Loucy (cell line): ENCODE results near the gene CACFD1.
A peak's percentile ranks its signal among the peaks of the same experiment; 100 is the strongest.

Source experiments
- H2AFZ ChIP-seq: fragments of 200-600 bp; sonication (generic); 2 replicates; pipeline ENCODE4 v1.6.0; 2016; ENCODE audit warnings: antibody characterized with exemption, mild to moderate bottlenecking, low read length, moderate library complexity
- H3F3A ChIP-seq: fragments of 200-600 bp; 2 replicates; pipeline ENCODE4 v1.6.0; 2016; ENCODE audit warnings: antibody characterized with exemption, low read depth, mild to moderate bottlenecking
- H3K27me3 ChIP-seq: fragments of 200-600 bp; sonication (generic); 2 replicates; pipeline ENCODE4 v1.6.1; 2014; ENCODE audit warnings: low read length, mild to moderate bottlenecking; ENCODE audit not compliant: insufficient read depth, poor library complexity, severe bottlenecking
- H3K36me3 ChIP-seq: fragments of 200-600 bp; sonication (generic); 2 replicates; pipeline ENCODE4 v1.6.1; 2016; ENCODE audit warnings: low read length; ENCODE audit not compliant: insufficient read depth
- H3K4me1 ChIP-seq: fragments of 200-600 bp; sonication (generic); 2 replicates; pipeline ENCODE4 v1.5.1; 2014; ENCODE audit warnings: low read length, mild to moderate bottlenecking; ENCODE audit not compliant: insufficient read depth, poor library complexity, severe bottlenecking
- H3K4me2 ChIP-seq: fragments of 200-600 bp; sonication (generic); 2 replicates; pipeline ENCODE4 v1.6.0; 2014; ENCODE audit warnings: antibody characterized with exemption, low read length, low read depth, mild to moderate bottlenecking; ENCODE audit not compliant: poor library complexity, severe bottlenecking
- H3K4me3 ChIP-seq: fragments of 200-600 bp; sonication (generic); 2 replicates; pipeline ENCODE4 v1.5.1; 2014; ENCODE audit warnings: low read length, mild to moderate bottlenecking, mixed read lengths; ENCODE audit not compliant: poor library complexity, severe bottlenecking
- H3K79me2 ChIP-seq: fragments of 200-600 bp; sonication (generic); 2 replicates; pipeline ENCODE4 v1.6.1; 2014; ENCODE audit warnings: low read length; ENCODE audit not compliant: insufficient read depth
- H3K9ac ChIP-seq: fragments of 200-600 bp; sonication (generic); 2 replicates; pipeline ENCODE4 v1.6.0; 2014; ENCODE audit warnings: mild to moderate bottlenecking, low read depth, low read length, moderate library complexity; ENCODE audit not compliant: poor library complexity, severe bottlenecking
- H3K9me2 ChIP-seq: fragments of 200-600 bp; sonication (generic); replicated peaks from 2 replicates; pipeline ENCODE4 v1.6.1; 2016; ENCODE audit warnings: low read depth, low read length, mixed read lengths
- H3K9me3 ChIP-seq: fragments of 200-600 bp; sonication (generic); 2 replicates; pipeline ENCODE4 v1.6.1; 2014; ENCODE audit warnings: mild to moderate bottlenecking, antibody characterized with exemption, low read length, low read depth; ENCODE audit not compliant: insufficient read depth
- H4K20me1 ChIP-seq: fragments of 200-600 bp; sonication (generic); 2 replicates; pipeline ENCODE4 v1.6.0; 2014; ENCODE audit warnings: antibody characterized with exemption, low read length, mild to moderate bottlenecking; ENCODE audit not compliant: insufficient read depth, poor library complexity, severe bottlenecking
- EZH2phosphoT487 ChIP-seq: fragments of 200-600 bp; IDR thresholded peaks from 2 replicates; pipeline ENCODE4 v1.6.1; 2018; ENCODE audit warnings: antibody characterized with exemption, mild to moderate bottlenecking, moderate library complexity, borderline replicate concordance
- TF ChIP-seq, protein P1 (sequence below): fragments of 200-600 bp; sonication (generic); conservative IDR thresholded peaks from 2 replicates; pipeline ENCODE4 v1.5.1; 2014; ENCODE audit warnings: mild to moderate bottlenecking, antibody characterized with exemption, low read length

CACFD1 gene

DNA sequence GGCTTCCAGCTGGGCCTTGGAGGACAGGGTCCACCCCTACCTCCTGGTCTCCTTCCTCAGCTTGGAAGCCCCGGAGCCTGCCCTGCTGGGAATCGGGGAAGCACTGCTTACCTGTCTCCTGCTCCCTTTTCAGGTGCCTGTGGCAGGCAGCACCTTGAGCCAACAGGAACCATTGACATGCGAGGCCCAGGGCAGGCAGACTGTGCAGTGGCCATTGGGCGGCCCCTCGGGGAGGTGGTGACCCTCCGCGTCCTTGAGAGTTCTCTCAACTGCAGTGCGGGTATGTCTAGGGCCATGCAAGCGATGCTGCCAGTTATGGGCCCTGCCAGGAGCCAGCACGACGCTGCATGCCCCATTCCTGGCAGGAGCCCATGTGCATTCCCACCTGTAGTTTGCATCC lies 3.8 kb upstream of the CACFD1 start:
- H3K9me2 ChIP-seq: no peaks in the 10 kb centered on the region
- no peaks in the 10 kb centered on the region for H3F3A ChIP-seq
- H3K36me3 ChIP-seq: no peaks in the 10 kb centered on the region
- H3K79me2 ChIP-seq: peaks cover 3% of the 10 kb centered on the region; the same call in 1 of the 2 replicates
- H3K9ac ChIP-seq: no peak overlapping the region
- no peaks in the 10 kb centered on the region for H3K27me3 ChIP-seq
- H3K4me3 ChIP-seq: no peak overlapping the region
- no peak overlapping the region for H3K4me2 ChIP-seq
- no peaks in the 10 kb centered on the region for H4K20me1 ChIP-seq
- TF ChIP-seq, protein P1, sequence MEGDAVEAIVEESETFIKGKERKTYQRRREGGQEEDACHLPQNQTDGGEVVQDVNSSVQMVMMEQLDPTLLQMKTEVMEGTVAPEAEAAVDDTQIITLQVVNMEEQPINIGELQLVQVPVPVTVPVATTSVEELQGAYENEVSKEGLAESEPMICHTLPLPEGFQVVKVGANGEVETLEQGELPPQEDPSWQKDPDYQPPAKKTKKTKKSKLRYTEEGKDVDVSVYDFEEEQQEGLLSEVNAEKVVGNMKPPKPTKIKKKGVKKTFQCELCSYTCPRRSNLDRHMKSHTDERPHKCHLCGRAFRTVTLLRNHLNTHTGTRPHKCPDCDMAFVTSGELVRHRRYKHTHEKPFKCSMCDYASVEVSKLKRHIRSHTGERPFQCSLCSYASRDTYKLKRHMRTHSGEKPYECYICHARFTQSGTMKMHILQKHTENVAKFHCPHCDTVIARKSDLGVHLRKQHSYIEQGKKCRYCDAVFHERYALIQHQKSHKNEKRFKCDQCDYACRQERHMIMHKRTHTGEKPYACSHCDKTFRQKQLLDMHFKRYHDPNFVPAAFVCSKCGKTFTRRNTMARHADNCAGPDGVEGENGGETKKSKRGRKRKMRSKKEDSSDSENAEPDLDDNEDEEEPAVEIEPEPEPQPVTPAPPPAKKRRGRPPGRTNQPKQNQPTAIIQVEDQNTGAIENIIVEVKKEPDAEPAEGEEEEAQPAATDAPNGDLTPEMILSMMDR: no peak
- no peak for TF ChIP-seq EZH2phosphoT487
- no peaks in the 10 kb centered on the region for H3K9me3 ChIP-seq
- no peak overlapping the region for H2AFZ ChIP-seq
- peaks cover 11% of the 10 kb centered on the region for H3K4me1 ChIP-seq

DNA sequence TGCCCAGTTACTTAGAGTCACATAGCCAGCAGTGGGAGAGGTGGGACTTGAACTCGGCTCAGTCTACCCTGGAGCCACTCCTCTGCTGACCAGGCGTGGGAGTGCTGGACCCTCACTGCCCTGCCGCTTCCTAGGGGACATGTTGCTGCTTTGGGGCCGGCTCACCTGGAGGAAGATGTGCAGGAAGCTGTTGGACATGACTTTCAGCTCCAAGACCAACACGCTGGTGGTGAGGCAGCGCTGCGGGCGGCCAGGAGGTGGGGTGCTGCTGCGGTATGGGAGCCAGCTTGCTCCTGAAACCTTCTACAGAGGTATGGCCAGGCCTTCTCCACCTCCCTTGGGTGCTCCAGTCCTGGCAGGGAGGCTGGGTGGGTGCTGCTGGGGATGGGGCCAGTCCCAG lies 3.4 kb upstream of the CACFD1 start:
- no peak overlapping the region for H2AFZ ChIP-seq
- H3K79me2 ChIP-seq: peaks cover 8% of the 10 kb centered on the region; the same call in 1 of the 2 replicates
- H4K20me1 ChIP-seq: no peaks in the 10 kb centered on the region
- no peaks in the 10 kb centered on the region for H3K9me2 ChIP-seq
- H3K9me3 ChIP-seq: no peaks in the 10 kb centered on the region
- no peaks in the 10 kb centered on the region for H3K36me3 ChIP-seq
- no peaks in the 10 kb centered on the region for H3F3A ChIP-seq
- H3K4me3 ChIP-seq: no peak overlapping the region
- H3K4me2 ChIP-seq: no peak overlapping the region
- no peaks in the 10 kb centered on the region for H3K27me3 ChIP-seq
- peaks cover 16% of the 10 kb centered on the region for H3K4me1 ChIP-seq
- TF ChIP-seq EZH2phosphoT487: no peak
- TF ChIP-seq, protein P1: peak; percentile 55; the same call in 1 of the 2 replicates
- H3K9ac ChIP-seq: no peak overlapping the region

DNA sequence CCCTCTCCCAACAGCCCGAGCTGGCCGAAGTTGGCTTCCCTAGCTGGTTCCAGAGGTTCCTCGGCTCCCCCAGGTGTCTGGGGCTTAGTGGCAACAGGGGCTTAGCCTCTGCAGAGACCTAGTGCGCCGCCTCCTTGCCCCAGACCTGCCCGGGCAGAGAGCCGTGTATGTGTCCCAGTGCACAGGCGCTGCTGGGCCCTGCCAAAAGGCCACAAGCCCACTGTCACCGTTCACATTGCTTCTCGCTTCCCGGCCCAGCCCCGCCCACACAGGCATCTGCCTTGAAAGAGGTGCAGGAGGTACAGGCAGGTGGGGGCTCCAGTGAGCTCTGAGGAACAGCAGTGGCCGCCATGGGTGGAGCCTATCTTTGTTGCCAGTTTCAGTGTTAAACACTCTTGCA lies 2.5 kb upstream of the CACFD1 start:
- no peak overlapping the region for H2AFZ ChIP-seq
- H3K4me1 ChIP-seq: peaks cover 24% of the 10 kb centered on the region
- peaks cover 16% of the 10 kb centered on the region; the same call in 1 of the 2 replicates for H3K79me2 ChIP-seq
- H3K9me3 ChIP-seq: no peaks in the 10 kb centered on the region
- H3K36me3 ChIP-seq: no peaks in the 10 kb centered on the region
- H3F3A ChIP-seq: no peaks in the 10 kb centered on the region
- H4K20me1 ChIP-seq: peaks cover 7% of the 10 kb centered on the region
- no peak overlapping the region for H3K9ac ChIP-seq
- TF ChIP-seq, protein P1: no peak
- TF ChIP-seq EZH2phosphoT487: no peak
- no peak overlapping the region for H3K4me2 ChIP-seq
- no peaks in the 10 kb centered on the region for H3K27me3 ChIP-seq
- H3K4me3 ChIP-seq: no peak overlapping the region
- no peaks in the 10 kb centered on the region for H3K9me2 ChIP-seq
